Hepatocyte (in vitro differentiated cells): ENCODE results near the gene ATP2C2.

Experiments used
- EZH2 ChIP-seq: fragments of 200-600 bp; sonication (generic); IDR thresholded peaks from 2 replicates; pipeline ENCODE4 v1.6.1; 2016; ENCODE audit warnings: antibody characterized with exemption, mild to moderate bottlenecking, borderline replicate concordance
- EZH2phosphoT487 ChIP-seq: fragments of 200-600 bp; sonication (generic); IDR thresholded peaks from one replicate; pipeline ENCODE4 v1.6.1; 2018; ENCODE audit warnings: antibody characterized with exemption, mild to moderate bottlenecking, low read depth, moderate library complexity; ENCODE audit not compliant: unreplicated experiment, severe bottlenecking
- TF ChIP-seq, protein P1 (sequence below): fragments of 200-600 bp; sonication (generic); IDR thresholded peaks from 2 replicates; pipeline ENCODE4 v1.5.1; 2016; ENCODE audit warnings: antibody characterized with exemption, mild to moderate bottlenecking; ENCODE audit not compliant: poor library complexity

- TF ChIP-seq, protein P1, sequence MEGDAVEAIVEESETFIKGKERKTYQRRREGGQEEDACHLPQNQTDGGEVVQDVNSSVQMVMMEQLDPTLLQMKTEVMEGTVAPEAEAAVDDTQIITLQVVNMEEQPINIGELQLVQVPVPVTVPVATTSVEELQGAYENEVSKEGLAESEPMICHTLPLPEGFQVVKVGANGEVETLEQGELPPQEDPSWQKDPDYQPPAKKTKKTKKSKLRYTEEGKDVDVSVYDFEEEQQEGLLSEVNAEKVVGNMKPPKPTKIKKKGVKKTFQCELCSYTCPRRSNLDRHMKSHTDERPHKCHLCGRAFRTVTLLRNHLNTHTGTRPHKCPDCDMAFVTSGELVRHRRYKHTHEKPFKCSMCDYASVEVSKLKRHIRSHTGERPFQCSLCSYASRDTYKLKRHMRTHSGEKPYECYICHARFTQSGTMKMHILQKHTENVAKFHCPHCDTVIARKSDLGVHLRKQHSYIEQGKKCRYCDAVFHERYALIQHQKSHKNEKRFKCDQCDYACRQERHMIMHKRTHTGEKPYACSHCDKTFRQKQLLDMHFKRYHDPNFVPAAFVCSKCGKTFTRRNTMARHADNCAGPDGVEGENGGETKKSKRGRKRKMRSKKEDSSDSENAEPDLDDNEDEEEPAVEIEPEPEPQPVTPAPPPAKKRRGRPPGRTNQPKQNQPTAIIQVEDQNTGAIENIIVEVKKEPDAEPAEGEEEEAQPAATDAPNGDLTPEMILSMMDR: no peak
- TF ChIP-seq EZH2phosphoT487: no peak
- no peak for TF ChIP-seq EZH2
Measured at GRCh38 chr16:84418056-84418849, 49.9 kb downstream of the ATP2C2 start.
